A673 (cell line): Measurements from ENCODE around the gene MAGI3. TPM values are rescaled to one million over a fixed set of nuclear protein-coding genes. Genes with fewer than 3 reads are reported as not detected.

Source experiments
- BruUV-seq: library from RNA; stranded (reverse); fragments of 400-500 nt; replicated peaks from 2 replicates; lab custom pipeline; 2021; lab: Mats Ljungman, UMichigan
- CTCF ChIA-PET: fragments of 300-600 bp; sonication (Branson Sonifier 250); formaldehyde crosslinking; loops from one replicate; lab custom pipeline; 2022; ENCODE audit warnings: antibody characterized with exemption; lab: Charles Lee
- POLR2A ChIA-PET: fragments of 300-600 bp; sonication (Branson Sonifier 250); formaldehyde crosslinking; loops from one replicate; lab custom pipeline; 2022; ENCODE audit warnings: antibody characterized with exemption; ENCODE audit not compliant: low non-redundant PET; lab: Charles Lee
- DNase-seq: peaks from one replicate; pipeline ENCODE4 v3.0.0-alpha.2; 2015; ENCODE audit warnings: low spot score
- H3K27ac ChIP-seq: fragments of 200-600 bp; sonication (generic); 2 replicates; pipeline ENCODE4 v1.5.1; 2016; ENCODE audit warnings: mixed run types, low read depth, mild to moderate bottlenecking, mixed read lengths, antibody characterized with exemption, low read length; ENCODE audit not compliant: poor library complexity, severe bottlenecking
- H3K27me3 ChIP-seq: fragments of 200-600 bp; sonication (generic); replicated peaks from 2 replicates; pipeline ENCODE4 v1.6.1; 2017; ENCODE audit warnings: mixed run types, low read depth, mild to moderate bottlenecking, mixed read lengths, antibody characterized with exemption, low read length; ENCODE audit not compliant: insufficient read depth, poor library complexity
- H3K36me3 ChIP-seq: fragments of 200-600 bp; sonication (generic); 2 replicates; pipeline ENCODE4 v1.6.1; 2016; ENCODE audit warnings: mixed run types, mild to moderate bottlenecking, mixed read lengths, antibody characterized with exemption, low read length; ENCODE audit not compliant: insufficient read depth, poor library complexity, severe bottlenecking
- H3K4me1 ChIP-seq: fragments of 200-600 bp; sonication (generic); 2 replicates; pipeline ENCODE4 v1.6.1; 2017; ENCODE audit warnings: mixed run types, mild to moderate bottlenecking, mixed read lengths, antibody characterized with exemption, low read length; ENCODE audit not compliant: insufficient read depth, poor library complexity, severe bottlenecking
- H3K4me3 ChIP-seq: fragments of 200-600 bp; sonication (generic); 2 replicates; pipeline ENCODE4 v1.5.1; 2016; ENCODE audit warnings: low read depth, mixed run types, mild to moderate bottlenecking, mixed read lengths, low read length; ENCODE audit not compliant: poor library complexity, severe bottlenecking
- H3K9me3 ChIP-seq: fragments of 200-600 bp; sonication (generic); 2 replicates; pipeline ENCODE4 v1.6.1; 2016; ENCODE audit warnings: mixed run types, low read depth, mild to moderate bottlenecking, mixed read lengths, antibody characterized with exemption, low read length; ENCODE audit not compliant: poor library complexity, severe bottlenecking
- CTCF ChIP-seq: fragments of 300-800, 200-600 bp; sonication (generic); conservative IDR thresholded peaks from 2 replicates; pipeline ENCODE4 v1.5.1; 2017; ENCODE audit warnings: low read depth, mild to moderate bottlenecking, antibody characterized with exemption, low read length, moderate library complexity, mixed read lengths
- EZH2 ChIP-seq: fragments of 200-600 bp; sonication (generic); IDR thresholded peaks from 2 replicates; pipeline ENCODE4 v1.6.1; 2017; ENCODE audit warnings: borderline replicate concordance, low read depth, mild to moderate bottlenecking, mixed read lengths, antibody characterized with exemption, low read length; ENCODE audit not compliant: poor library complexity, severe bottlenecking
- intact Hi-C: fragments of 100-400 bp; cut with micrococcal nuclease; formaldehyde crosslinking; loops from one replicate; pipeline ENCODE4 v1.10.0; 2022; ENCODE audit not compliant: unreplicated experiment
- total RNA-seq: library from RNA; stranded (reverse); gene quantifications from 2 replicates; pipeline ENCODE4 v1.2.3, GENCODE V29; 2021

Gene MAGI3
- total RNA-seq, 1 experiment from 2014 or later = 5.1 TPM

- Histone ChIP-seq H3K4me3 (no peak overlapping the region), H3K9me3 (peaks cover 7% of the 10 kb centered on the region), H3K4me1 (no peaks in the 10 kb centered on the region), H3K27me3 (no peaks in the 10 kb centered on the region), H3K27ac (no peak overlapping the region), H3K36me3 (no peaks in the 10 kb centered on the region)
- ChIA-PET CTCF (no interaction called here), POLR2A (no interaction called here)
- TF ChIP-seq CTCF (no peak), EZH2 (no peak)
- no TSS peak for BruUV-seq
- intact Hi-C loops = no loop called here
- DNase-seq = no peak
Observed at GRCh38 chr1:113628997-113629396, 238.7 kb downstream of the MAGI3 start.

- H3K27ac ChIP-seq = no peak overlapping the region
- intact Hi-C loops = no loop called here
- POLR2A ChIA-PET = no interaction called here
- no peaks in the 10 kb centered on the region for H3K27me3 ChIP-seq
- H3K4me1 ChIP-seq = no peaks in the 10 kb centered on the region
- no peak overlapping the region for H3K4me3 ChIP-seq
- no TSS peak for BruUV-seq
- CTCF ChIA-PET = no interaction called here
- DNase-seq = no peak
- peaks cover 7% of the 10 kb centered on the region for H3K9me3 ChIP-seq
- TF ChIP-seq EZH2 (no peak), CTCF (no peak)
- H3K36me3 ChIP-seq = no peaks in the 10 kb centered on the region
Observed at GRCh38 chr1:113630340-113631327, 240.3 kb downstream of the MAGI3 start.

- Histone ChIP-seq H3K27me3 (no peaks in the 10 kb centered on the region), H3K4me3 (no peak overlapping the region), H3K36me3 (no peaks in the 10 kb centered on the region), H3K4me1 (no peaks in the 10 kb centered on the region), H3K27ac (no peak overlapping the region), H3K9me3 (no peaks in the 10 kb centered on the region)
- ChIA-PET POLR2A (no interaction called here), CTCF (interaction anchor here (0.9 kb wide), 1 partner anchor 376 kb away, joined by 3 read pairs; no protein-coding TSS in a partner anchor)
- no TSS peak for BruUV-seq
- DNase-seq = no peak
- TF ChIP-seq CTCF (no peak), EZH2 (no peak)
- intact Hi-C loops = no loop called here
Observed at GRCh38 chr1:113641396-113641795, 251.1 kb downstream of the MAGI3 start.
